Esophagus muscularis mucosa (tissue), 4 donors: Measurements from ENCODE around the gene KIRREL3.

Experiments used
- EP300 ChIP-seq: sonication (generic); formaldehyde crosslinking; IDR thresholded peaks from one replicate; pipeline ENCODE4 v1.6.1; 2017; ENCODE audit warnings: antibody characterized with exemption
- POLR2AphosphoS5 ChIP-seq, 2 donors: sonication (generic); formaldehyde crosslinking; IDR thresholded peaks; one replicate each; pipeline ENCODE4 v1.6.1; 2017; ENCODE audit warnings: antibody characterized with exemption in 2 of 2
- TF ChIP-seq, protein P1 (sequence below), 3 experiments: fragments of 200-600 bp in 2 of 3; fragments of 450-650 bp in 1 of 3; sonication (generic) in 2 of 3; IDR thresholded peaks; one replicate each; pipeline ENCODE4 v1.5.1; 2017 to 2019; ENCODE audit warnings: antibody characterized with exemption in 3 of 3, mild to moderate bottlenecking in 2 of 3, moderate library complexity in 1 of 3

GRCh38 chr11:126861796-126862459 lies 138.6 kb downstream of the KIRREL3 start:
- TF ChIP-seq, protein P1, sequence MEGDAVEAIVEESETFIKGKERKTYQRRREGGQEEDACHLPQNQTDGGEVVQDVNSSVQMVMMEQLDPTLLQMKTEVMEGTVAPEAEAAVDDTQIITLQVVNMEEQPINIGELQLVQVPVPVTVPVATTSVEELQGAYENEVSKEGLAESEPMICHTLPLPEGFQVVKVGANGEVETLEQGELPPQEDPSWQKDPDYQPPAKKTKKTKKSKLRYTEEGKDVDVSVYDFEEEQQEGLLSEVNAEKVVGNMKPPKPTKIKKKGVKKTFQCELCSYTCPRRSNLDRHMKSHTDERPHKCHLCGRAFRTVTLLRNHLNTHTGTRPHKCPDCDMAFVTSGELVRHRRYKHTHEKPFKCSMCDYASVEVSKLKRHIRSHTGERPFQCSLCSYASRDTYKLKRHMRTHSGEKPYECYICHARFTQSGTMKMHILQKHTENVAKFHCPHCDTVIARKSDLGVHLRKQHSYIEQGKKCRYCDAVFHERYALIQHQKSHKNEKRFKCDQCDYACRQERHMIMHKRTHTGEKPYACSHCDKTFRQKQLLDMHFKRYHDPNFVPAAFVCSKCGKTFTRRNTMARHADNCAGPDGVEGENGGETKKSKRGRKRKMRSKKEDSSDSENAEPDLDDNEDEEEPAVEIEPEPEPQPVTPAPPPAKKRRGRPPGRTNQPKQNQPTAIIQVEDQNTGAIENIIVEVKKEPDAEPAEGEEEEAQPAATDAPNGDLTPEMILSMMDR (IDR thresholded peaks at IDR 0.05), result no peak
- TF ChIP-seq EP300, result no peak
- TF ChIP-seq POLR2AphosphoS5 (IDR thresholded peaks at IDR 0.05), result no peak
